AG09309 (cell line): ENCODE results near the gene MARK2.

Source experiments
- DNase-seq: peaks from one replicate; pipeline ENCODE4 v3.0.0-alpha.2; 2010; ENCODE audit warnings: low read depth
- H3K4me3 ChIP-seq: 2 replicates; pipeline ENCODE4 v1.5.1; 2011; ENCODE audit warnings: mild to moderate bottlenecking, low read depth, low read length, moderate library complexity; ENCODE audit not compliant: control insufficient read depth
- TF ChIP-seq, protein P1 (sequence below): IDR thresholded peaks from 2 replicates; pipeline ENCODE4 v1.5.1; 2011; ENCODE audit warnings: mild to moderate bottlenecking, low read depth, low read length, inconsistent platforms; ENCODE audit not compliant: insufficient read depth, control insufficient read depth; ENCODE audit errors: missing control alignments

Gene MARK2

GRCh38 chr11:63905179-63905578, 66.3 kb downstream of the MARK2 start:
- no peak overlapping the region for H3K4me3 ChIP-seq
- TF ChIP-seq, protein P1, sequence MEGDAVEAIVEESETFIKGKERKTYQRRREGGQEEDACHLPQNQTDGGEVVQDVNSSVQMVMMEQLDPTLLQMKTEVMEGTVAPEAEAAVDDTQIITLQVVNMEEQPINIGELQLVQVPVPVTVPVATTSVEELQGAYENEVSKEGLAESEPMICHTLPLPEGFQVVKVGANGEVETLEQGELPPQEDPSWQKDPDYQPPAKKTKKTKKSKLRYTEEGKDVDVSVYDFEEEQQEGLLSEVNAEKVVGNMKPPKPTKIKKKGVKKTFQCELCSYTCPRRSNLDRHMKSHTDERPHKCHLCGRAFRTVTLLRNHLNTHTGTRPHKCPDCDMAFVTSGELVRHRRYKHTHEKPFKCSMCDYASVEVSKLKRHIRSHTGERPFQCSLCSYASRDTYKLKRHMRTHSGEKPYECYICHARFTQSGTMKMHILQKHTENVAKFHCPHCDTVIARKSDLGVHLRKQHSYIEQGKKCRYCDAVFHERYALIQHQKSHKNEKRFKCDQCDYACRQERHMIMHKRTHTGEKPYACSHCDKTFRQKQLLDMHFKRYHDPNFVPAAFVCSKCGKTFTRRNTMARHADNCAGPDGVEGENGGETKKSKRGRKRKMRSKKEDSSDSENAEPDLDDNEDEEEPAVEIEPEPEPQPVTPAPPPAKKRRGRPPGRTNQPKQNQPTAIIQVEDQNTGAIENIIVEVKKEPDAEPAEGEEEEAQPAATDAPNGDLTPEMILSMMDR: no peak
- no peak for DNase-seq

DNA sequence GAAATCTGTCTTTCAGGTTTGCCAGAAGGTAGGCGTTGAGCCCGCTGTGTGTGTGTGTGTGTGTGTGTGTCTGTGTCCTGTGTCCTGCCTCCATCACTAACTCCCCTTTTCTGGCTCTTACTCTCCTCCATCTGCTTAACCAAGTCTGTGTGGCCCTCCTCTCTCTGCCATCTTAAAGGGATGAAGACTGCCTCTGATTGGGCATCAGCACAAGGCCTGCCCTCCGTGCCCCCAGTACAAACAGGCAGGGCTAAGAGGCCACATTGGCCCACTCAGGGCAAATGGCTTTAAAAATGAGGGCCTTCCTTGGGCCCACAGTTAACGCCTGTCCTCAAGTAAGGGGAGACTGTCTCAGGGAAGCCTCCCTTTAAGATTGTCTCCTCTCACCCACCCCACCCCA, 67.2 kb downstream of the MARK2 start:
- TF ChIP-seq, protein P1: no peak

DNA sequence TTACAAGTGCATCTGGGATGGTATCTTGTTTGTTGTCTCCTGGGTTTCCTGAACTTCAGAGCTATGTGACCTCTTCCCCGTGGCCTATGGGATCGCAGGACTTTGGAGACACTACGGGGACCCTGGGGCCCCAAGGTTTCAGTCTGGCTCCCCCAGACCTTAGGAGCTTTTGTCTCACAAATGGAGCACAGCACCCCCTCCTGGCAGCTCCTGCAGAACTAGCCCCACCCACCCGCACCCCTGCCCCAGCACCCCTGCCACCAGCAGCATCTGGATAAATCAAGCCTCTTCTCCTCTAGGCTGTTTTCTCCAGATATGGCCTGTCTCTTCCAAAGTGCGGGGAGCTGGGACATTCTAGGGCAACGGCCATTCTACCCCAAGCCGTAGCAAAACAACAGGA, 67.7 kb downstream of the MARK2 start:
- DNase-seq: no peak
- no peak overlapping the region for H3K4me3 ChIP-seq
- TF ChIP-seq, protein P1: no peak

More for the DNA sequence above, 67.2 kb downstream of the MARK2 start:
- H3K4me3 ChIP-seq: no peak overlapping the region
- DNase-seq: no peak

GRCh38 chr11:63907063-63907462, 68.2 kb downstream of the MARK2 start:
- no peak overlapping the region for H3K4me3 ChIP-seq
- TF ChIP-seq, protein P1: no peak
- DNase-seq: no peak

GRCh38 chr11:63907808-63908530, 69.1 kb downstream of the MARK2 start:
- no peak overlapping the region for H3K4me3 ChIP-seq
- TF ChIP-seq, protein P1: no peak
- no peak for DNase-seq

DNA sequence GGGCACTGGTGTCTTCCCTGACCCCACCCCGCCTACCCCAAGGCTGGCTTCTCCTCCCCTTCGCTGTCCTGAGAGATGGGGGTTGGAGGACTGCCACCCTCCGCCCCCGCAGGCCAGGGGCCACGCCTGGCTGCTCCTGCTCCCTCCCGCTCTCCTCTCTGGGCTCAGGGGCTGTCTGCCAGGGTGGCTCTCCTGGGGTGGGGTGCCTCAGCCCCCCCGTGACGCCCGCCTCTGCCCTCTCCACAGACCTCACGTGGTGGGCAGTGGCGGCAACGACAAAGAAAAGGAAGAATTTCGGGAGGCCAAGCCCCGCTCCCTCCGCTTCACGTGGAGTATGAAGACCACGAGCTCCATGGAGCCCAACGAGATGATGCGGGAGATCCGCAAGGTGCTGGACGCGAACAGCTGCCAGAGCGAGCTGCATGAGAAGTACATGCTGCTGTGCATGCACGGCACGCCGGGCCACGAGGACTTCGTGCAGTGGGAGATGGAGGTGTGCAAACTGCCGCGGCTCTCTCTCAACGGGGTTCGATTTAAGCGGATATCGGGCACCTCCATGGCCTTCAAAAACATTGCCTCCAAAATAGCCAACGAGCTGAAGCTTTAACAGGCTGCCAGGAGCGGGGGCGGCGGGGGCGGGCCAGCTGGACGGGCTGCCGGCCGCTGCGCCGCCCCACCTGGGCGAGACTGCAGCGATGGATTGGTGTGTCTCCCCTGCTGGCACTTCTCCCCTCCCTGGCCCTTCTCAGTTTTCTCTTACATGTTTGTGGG, 69.9 kb downstream of the MARK2 start:
- TF ChIP-seq, protein P1: no peak
- no peak for DNase-seq

More for the DNA sequence above, 69.9 kb downstream of the MARK2 start:
- no peak overlapping the region for H3K4me3 ChIP-seq
